Activated T-helper 1 cell treated with anti-CD3 and anti-CD28 coated beads, Interleukin-2, amount 50 U/mL, for 16 hours (primary cell): ENCODE results near the gene RFTN2.
"Not testable (repeated sequence)": the region's sequence is repeated elsewhere in the genome, so short reads cannot be mapped to it uniquely, and the experiment has no call there.

Experiments
- DNase-seq, 2 donors: peaks; one replicate each; pipeline ENCODE4 v3.0.0-alpha.2; 2020; ENCODE audit warnings: low read depth in 1 of 2, low spot score in 1 of 2

Gene RFTN2

DNA sequence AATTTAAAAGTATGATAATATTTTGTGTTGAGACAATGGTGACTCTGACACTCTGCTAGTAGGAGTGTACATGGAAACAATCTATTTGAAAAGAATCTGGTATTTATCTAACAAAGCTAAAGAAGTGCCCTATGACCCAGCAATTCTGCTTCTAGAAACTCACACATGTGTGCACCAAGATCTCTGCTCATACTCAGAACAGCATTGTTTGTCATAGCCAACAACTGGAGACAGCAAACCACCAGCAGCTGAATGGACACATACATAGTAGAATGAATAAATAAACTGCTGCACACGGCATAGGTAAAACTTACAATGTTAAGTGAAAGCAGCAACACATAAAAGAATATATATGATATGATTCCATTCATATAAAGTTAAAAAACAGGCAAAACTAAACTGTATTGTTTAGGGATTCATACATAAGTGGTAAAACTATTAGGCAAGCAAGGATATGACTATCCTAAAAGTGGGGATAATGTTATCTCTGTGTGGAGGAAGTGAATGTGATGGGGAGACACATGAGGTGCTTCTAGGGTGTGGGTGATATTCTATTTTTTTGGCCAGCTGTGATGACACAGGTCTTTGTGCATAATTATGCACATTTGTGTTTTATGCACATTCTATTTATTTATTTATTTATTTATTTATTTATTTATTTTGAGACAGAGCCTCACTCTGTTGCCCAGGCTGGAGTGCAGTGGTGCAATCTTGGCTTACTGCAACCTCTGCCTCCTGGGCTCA is 71.1 kb downstream of the RFTN2 start:
- DNase-seq, result no peak

DNA sequence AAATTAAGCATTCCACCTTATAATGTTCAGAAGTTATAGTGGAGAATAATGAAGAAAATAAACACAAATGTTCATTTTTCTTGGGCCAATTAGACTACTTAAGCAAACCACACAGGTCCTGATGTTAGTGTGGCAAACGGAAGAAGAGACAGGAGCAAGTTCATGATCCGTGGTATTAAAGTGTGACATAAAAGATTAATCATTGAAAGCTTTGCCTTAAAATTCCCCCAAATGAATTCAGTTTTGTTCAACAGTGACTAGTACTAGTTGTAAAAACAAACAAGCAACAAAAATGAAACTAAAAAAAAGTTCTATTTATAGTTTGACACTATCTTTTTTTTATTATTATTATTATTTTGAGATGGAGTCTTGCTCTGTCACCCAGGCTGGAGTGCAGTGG is 73.7 kb downstream of the RFTN2 start:
- no peak for DNase-seq

DNA sequence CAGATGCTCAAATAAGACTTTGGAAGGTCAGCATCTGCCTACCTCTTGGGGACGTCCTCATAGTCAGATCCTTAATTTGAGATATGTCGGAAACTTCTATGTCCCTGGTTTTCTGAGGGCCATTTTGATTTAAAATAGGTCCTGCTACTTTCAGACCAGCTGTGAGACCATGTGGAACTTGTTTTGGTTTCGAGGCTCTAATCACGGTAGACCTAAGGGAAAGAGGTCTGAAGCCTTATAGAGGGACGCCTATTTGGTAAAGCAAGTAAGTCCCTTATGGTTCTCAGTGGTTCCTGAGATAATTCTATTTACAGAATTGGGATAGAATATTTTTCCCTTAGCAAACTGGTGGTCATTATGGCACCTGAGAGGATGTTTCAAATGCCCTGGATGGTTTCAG is 75.1 kb downstream of the RFTN2 start:
- no peak for DNase-seq

DNA sequence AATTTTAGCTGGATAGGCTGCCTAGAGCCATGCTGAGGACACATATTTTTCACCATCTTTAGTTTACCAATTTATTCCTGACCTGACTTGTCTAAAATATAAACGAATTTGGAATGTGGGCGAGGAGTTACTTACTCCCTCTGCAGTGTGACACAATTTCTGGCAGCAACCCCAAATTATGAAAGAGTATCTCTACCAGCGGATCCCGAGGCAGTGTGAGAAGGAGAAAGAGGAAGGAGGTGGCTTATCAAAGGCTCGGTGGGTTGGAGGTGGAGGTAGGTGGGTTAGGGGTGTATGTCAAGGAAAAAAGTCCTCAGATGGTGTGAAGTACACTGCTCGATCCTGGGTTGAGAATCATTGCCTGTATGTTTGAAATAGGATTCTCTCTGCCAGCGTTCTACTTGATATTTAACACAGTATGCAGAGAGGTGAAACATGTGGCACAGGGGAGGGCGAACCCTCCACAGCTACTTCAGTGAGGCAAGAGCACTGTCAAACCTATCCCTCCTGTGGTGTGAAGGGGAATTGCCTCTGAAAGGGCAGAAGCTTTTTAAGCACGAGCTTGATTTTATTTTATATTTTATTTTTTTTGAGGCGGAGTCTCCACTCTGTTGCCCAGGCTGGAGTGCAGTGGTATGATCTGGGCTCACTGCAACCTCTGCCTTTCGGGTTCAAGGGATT is 76.0 kb downstream of the RFTN2 start:
- DNase-seq, result no peak

DNA sequence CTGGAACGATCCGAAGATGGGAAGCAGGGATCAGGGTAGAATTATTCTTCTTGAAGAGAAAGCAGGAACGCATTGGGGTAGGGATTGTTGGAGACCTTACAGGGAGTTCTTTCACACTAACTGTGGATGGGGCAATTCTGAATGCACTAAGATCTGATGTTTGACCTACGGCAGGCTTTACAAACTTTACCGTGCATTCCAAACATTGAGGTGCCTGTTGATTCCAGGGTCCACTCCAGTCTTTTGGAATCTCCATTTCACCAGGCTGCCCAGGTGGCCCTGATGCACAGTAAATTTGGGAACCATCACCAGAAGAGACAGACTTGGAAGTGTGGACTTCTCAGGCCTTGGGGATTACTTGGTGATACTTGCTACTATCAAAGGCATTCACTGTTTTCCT is 76.9 kb downstream of the RFTN2 start:
- no peak for DNase-seq

DNA sequence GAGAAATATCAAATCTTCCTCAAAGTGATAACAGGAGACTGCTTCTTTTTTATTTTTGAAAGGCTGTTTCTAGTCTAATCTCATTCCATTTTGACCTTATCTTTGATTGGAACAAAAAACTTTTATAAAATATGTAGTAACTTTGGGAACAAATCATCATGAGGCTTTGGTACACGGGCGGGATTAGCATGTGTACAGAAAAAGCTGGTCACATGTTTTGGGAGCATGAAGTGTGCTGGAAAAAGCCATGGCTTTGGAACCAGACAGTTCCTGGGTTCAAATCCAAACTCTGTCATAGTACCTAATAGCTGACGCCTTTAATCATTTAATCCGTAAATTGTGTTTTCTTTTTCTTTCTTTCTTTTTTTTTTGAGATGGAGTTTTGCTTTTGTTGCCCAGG is 78.2 kb downstream of the RFTN2 start:
- DNase-seq, result no peak

DNA sequence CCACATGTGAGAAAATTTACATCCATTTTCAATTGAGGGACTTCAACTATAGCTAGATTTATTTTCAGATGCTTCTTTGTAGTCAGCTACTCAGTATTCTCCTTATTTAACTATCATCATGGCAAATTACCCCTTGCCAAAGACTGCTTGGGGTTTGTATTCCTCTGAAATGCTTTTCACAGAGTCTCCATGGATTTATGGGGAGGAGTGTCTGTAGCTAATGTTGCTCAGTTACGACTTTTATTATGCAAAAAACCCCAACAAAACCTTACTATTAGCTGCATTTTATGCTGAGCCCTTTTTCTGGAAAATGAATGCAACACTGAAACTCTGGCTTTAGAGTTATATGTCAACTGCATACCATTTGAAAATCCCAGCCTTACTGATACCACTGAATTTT is 78.6 kb downstream of the RFTN2 start:
- no peak for DNase-seq

DNA sequence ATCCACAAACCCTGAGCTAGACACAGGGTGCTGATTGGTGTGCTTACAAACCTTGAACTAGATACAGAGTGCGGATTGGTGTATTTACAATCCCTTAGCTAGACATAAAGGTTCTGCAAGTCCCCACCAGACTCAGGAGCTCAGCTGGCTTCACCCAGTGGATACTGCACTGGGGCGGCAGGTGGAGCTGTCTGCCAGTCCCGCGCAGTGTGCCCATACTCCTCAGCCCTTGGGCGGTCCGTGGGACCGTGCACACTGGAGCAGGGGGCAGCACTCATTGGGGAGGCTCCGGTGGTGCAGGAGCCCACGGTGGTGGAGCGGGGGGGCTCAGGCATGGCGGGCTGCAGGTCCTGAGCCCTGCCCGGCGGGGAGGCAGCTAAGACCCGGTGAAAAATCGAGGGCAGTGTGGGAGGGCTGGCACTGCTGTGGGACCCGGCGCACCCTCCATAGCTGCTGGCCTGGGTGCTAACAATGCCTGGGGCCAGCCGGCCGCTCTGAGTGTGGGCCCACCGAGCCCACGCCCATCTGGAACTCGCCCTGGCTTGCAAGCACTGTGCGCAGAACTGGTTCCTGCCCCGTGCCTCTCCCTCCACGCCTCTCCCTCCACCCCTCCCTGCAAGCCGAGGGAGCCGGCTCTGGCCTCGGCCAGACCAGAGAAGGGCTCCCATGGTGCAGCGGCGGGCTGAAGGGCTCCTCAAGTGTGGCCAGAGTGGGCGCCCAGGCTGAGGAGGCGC is 83.9 kb downstream of the RFTN2 start:
- DNase-seq, result no peak

DNA sequence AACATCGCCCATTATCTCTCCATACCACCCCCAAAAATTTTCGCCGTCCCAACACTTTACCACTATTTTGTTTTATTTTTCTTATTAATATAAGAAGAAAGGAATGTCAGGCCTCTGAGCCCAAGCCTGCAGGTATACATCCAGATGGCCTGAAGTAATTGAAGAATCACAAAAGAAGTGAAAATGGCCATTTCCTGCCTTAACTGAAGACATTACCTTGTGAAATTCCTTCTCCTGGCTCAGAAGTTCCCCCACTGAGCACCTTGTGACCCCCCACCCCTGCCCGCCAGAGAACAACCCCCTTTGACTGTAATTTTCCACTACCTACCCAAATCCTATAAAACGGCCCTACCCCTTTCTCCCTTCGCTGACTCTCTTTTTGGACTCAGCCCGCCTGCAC is 88.1 kb downstream of the RFTN2 start:
- not testable (repeated sequence) for DNase-seq

DNA sequence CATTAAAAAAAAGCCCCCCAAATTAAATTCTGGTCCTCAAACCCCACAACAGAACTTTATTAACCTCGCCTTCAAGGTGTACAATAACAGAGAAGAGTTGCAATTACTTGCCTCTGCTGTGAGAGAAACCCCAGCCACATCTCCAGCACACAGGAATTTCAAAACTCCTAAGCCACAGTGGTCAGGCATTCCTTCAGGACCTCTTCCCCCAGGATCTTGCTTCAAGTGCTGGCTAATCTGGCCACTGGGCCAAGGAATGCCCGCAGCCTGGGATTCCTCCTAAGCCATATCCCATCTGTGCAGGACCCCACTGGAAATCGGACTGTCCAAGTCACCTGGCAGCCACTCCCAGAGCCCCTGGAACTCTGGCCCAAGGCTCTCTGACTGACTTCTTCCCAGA is 95.2 kb downstream of the RFTN2 start:
- not testable (repeated sequence) for DNase-seq

DNA sequence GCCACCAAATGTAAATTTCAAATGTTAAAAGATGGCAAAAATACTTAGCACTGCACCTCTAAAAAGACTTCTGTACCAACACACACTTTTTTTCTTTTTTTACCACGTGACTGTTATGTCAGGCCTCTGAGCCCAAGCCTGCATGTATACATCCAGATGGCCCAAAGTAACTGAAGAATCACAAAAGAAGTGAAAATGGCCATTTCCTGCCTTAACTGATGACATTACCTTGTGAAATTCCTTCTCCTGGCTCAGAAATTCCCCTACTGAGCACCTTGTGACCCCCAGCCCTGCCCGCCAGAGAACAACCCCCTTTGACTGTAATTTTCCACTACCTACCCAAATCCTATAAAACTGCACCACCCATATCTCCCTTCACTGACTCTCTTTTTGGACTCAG is 97.1 kb downstream of the RFTN2 start:
- DNase-seq, result not testable (repeated sequence)

DNA sequence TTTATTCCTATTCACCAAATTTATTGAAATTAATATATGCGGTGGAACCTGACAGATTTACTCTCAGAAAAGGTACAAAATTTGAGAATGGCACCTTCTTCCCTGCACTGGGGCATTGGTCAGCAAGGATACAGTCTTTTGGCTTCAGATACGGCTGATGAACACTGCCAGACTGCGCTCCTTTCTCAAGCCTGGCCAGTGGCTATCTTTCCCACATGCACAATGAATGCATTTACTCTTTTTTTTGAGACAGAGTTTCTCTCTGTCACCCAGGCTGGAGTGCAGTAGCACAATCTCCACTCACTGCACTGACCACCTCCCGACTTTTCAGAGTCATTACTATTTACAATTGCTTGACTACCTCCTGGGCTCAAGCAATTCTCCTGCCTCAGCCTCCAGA is 97.9 kb downstream of the RFTN2 start:
- no peak for DNase-seq

DNA sequence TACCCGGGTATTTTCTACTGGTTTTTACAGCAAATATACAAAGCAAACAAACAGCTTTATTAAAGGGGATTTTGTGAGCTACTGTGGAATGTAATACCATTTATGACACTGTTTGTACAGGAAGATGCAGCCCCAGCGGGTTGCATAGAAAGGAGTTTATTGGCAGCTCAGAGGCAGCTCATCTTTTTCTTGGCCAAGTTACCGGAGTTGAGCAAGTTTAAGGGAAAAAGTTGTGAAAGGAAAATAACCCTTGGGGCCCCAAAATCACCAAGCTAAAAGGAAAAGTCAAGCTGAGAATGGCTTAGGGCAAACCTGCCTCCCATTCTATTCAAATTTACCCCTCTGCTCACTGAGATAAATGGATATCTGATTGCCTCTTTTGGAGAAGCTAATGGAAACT is 98.8 kb downstream of the RFTN2 start:
- DNase-seq, result no peak

DNA sequence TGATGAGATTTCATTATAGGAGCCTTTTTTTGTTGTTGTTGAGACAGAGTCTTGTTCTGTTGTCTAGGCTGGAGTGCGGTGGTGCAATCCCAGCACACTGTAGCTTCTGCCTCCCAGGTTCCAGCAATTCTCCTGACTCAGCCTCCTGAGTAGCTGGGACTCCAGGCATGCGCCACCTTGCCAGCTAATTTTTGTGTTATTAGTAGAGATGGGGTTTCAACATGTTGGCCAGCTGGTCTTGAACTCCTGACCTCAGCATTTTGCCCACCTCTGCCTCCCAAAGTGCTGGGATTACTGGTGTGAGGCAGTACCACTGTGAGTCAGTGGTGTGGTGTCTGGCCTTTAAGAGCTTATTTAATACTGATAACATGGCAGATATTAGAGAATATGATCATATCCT is 99.4 kb downstream of the RFTN2 start:
- DNase-seq, result no peak

DNA sequence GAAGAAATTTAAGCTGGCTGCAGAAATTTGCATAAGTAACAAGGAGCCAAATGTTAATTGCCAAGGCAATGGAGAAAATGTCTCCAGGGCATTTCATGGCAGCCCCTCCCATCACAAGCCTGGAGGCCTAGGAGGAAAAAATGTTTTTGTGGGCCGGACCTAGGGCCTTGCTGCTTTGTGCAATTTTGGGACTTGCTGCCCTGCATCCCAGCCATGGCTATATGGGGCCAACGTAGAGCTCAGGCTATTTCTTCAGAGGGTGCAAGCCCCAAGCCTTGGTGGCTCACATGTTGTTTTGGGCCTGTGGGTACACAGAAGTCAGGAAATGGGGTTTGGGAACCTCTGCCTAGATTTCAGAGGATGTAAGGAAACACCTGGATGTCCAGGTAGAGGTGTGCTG is 101.8 kb downstream of the RFTN2 start:
- DNase-seq, result no peak

DNA sequence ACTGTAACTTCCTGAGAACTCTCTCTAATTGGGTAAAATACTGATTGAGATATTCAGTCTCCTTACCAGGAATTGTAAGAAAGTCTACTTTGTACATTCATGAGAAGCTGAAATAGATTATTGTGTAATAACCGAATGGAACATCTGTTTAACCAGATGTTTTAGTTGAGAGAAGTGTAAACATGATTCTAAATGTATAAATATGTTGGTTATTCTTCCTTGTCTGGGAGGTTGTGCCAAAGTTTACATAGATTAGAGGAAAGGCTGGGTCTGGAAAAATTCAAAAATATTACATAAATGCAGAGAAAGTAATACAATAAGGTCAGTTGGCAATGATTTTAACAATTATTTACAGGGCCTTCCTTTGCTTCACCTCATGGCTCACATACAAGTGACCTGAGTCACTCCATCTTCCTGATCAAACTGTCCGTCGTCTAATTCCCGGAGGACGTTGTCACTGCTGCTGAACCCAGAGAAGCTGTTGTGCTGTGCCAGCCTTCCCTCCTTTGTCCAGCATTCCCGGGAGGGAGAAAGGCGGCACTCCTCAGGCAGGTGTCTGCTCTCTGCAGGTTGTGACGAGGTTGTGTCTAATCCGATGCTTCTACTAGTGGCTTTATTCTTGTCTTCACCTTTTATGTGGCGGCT is 103.6 kb downstream of the RFTN2 start:
- DNase-seq, result no peak

DNA sequence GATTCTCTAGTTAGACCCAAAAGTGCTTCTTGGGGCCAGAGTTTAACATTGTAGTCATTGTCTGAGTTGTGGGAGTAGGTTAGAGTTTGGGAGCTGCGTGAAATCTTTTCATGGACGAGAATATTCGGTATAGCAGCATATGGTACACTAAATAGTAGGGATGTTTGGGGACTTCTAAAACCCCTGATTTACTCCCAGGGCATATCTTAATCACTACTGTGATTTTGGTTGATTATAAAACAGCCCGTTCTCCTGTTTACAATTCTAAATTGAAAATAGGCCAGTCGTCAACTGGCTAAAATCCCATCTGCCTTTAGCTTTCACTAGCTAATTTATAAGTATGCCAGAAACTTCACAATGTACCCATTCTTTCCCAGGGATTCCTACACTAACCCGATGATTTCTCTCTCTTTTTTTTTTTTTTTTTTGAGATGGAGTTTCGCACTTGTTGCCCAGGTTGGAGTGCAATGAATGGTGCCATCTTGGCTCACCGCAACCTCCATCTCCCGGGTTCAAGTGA is 115.2 kb downstream of the RFTN2 start:
- DNase-seq, result no peak

DNA sequence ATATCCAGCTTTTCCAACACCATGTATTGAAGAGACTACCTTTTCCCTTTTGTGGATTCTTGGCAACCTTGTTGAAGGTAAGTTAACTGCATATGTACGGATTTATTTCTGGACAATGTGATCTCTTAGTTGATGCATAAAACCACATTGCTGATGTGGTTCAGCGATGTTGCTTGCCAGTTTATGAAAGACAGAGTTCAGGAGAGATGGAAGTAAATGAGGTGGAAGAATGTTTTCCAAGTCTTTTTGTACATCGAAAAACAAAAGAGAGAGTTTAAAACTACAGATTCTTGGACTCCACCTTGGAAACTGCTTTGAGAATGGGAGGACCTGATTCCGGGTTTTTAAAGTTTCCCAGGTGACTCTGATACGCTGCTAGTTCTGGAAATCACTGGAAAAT is 115.7 kb downstream of the RFTN2 start:
- no peak for DNase-seq

DNA sequence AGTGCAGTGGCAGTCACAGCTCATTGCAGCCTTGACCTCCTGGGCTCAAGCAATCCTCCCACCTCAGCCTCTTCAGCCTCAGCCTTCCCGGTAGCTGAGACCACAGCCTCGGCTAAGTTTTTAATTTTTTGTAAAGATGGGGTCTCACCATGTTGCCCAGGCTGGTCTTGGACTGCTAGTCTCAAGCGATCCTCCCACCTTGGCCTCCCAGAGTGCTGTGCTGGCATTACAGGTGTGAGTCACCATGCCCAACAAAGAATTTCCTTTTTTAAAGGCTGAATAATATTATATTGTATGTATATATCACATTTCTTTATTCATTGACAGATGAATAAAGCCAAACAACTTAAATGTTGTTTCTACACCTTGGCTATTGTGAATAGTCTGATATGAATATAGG is 117.0 kb downstream of the RFTN2 start:
- no peak for DNase-seq

DNA sequence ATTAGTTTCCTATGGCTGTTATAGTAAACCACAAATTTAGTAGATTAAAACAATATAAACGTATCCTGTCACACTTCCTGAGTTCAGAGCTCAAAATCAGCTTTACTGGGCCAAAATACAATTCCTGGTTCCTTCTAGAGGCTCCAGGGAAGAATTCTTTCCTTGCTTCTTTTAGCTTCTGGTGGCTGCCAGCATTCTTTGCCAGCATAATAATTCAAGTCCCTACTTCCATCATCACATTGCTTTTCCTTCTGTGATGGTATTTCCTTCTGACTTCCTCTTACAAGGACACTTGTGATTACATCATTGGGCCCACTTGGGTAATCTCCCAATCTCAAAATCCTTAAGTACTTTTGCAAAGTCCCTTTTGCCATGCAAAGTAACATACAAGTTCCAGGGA is 118.9 kb downstream of the RFTN2 start:
- no peak for DNase-seq

DNA sequence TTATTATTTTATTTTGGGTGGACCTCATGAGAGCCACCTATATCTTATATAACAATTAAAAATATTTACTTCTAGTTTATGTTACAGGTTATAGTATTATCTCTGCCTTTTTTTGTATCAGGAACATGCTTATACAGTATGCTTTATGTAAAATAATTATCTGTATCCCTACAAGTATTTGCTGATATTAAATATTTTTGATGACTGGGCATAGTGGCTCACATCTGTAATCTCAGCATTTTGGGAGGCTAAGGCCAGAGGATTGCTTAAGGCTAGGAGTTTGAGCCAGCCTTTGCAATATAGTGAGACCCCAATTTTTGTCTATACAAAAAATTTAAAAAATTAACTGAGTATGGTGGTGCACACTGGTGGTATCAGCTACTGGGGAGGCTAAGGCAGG is 119.9 kb downstream of the RFTN2 start:
- no peak for DNase-seq

DNA sequence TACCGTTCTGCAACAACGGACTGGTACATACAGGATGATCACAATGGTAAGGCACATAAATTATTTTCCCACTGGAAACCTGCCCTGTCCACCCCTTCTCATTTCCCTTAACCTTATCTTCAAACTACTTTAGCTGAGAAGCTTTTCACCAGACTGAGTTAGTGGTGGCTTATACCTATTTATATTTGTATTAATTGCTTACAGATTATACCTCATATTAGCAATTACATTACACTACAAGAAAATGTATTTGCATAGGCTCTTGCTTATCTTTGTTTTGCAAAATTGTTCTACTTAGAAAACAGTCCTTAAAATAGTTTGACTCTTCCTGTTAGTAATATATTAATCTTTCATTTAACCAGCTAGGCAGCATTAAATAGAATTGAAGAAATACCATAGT is 124.1 kb downstream of the RFTN2 start:
- not testable (repeated sequence) for DNase-seq
